Gastroesophageal sphincter (tissue), 3 donors: Measurements from ENCODE around the gene CCR2.

ENCODE experiments used
- EP300 ChIP-seq: sonication (generic); formaldehyde crosslinking; IDR thresholded peaks from one replicate; pipeline ENCODE4 v1.6.1; 2017; ENCODE audit warnings: antibody characterized with exemption, mild to moderate bottlenecking
- POLR2A ChIP-seq, 2 donors: fragments of 450-650 bp; IDR thresholded peaks; one replicate each; pipeline ENCODE4 v1.6.1; 2017; ENCODE audit warnings: antibody characterized with exemption in 2 of 2, mild to moderate bottlenecking in 2 of 2, moderate library complexity in 1 of 2
- POLR2AphosphoS5 ChIP-seq: sonication (generic); formaldehyde crosslinking; IDR thresholded peaks from one replicate; pipeline ENCODE4 v1.6.1; 2017; ENCODE audit warnings: antibody characterized with exemption
- TF ChIP-seq, protein P1 (sequence below), 4 experiments: fragments of 200-600 bp in 2 of 4; fragments of 450-650 bp in 2 of 4; sonication (generic) in 1 of 4; IDR thresholded peaks; one replicate each; pipeline ENCODE4 v1.5.1; 2017 to 2019; ENCODE audit warnings: antibody characterized with exemption in 4 of 4, mild to moderate bottlenecking in 2 of 4, moderate library complexity in 2 of 4

DNA sequence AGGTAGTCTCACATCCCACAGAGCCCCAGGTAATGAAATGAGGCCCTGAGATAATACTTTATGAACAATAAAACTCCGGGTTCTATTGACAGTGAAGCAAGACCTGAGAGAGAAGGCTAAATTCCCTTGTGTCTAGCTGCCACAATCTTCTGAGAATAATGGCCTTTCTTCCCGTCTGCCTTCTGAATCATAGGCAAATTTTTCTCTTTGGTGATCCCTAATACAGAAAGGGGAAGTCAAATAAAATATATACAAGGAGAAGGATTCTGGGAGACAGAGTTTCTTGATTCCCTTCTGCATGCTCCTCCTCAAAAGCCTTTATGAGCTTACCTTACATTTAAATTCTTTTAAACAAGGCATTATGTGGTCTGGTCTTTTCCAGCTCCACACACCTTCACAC, 29.9 kb upstream of the CCR2 start:
- no peak for TF ChIP-seq EP300
- TF ChIP-seq, protein P1, sequence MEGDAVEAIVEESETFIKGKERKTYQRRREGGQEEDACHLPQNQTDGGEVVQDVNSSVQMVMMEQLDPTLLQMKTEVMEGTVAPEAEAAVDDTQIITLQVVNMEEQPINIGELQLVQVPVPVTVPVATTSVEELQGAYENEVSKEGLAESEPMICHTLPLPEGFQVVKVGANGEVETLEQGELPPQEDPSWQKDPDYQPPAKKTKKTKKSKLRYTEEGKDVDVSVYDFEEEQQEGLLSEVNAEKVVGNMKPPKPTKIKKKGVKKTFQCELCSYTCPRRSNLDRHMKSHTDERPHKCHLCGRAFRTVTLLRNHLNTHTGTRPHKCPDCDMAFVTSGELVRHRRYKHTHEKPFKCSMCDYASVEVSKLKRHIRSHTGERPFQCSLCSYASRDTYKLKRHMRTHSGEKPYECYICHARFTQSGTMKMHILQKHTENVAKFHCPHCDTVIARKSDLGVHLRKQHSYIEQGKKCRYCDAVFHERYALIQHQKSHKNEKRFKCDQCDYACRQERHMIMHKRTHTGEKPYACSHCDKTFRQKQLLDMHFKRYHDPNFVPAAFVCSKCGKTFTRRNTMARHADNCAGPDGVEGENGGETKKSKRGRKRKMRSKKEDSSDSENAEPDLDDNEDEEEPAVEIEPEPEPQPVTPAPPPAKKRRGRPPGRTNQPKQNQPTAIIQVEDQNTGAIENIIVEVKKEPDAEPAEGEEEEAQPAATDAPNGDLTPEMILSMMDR (IDR thresholded peaks at IDR 0.05) = no peak
- TF ChIP-seq POLR2AphosphoS5 = no peak
- TF ChIP-seq POLR2A (IDR thresholded peaks at IDR 0.05) = no peak
